Tibial artery (tissue), 4 donors: ENCODE measurements around the gene SCAF4.
"Not testable (repeated sequence)": the region's sequence is repeated elsewhere in the genome, so short reads cannot be mapped to it uniquely, and the experiment has no call there.

ENCODE experiments used
- DNase-seq, 2 donors: peaks; one replicate each; pipeline ENCODE4 v3.0.0-alpha.2; 2019
- H3K27ac ChIP-seq, 2 donors: fragments of 200-600 bp; sonication (generic) in 1 of 2; 1 replicate in 1 of 2; 2 replicates in 1 of 2; pipeline ENCODE4 v1.5.1; 2018 to 2019; ENCODE audit warnings: mild to moderate bottlenecking in 1 of 2
- H3K27me3 ChIP-seq, 2 donors: fragments of 200-600 bp; sonication (generic) in 1 of 2; one replicate each; pipeline versions ENCODE4 v1.5.1 to v1.6.0; 2016 to 2019
- H3K36me3 ChIP-seq, 3 donors: fragments of 200-600 bp; sonication (generic) in 2 of 3; one replicate each; pipeline ENCODE4 v1.5.1; 2016 to 2019; ENCODE audit warnings: mild to moderate bottlenecking in 2 of 3
- H3K4me1 ChIP-seq, 4 donors: fragments of 200-600 bp; sonication (generic) in 2 of 4; 1 replicate in 3 of 4; 2 replicates in 1 of 4; pipeline ENCODE4 v1.5.1; 2016 to 2019
- H3K4me3 ChIP-seq, 2 donors: fragments of 200-600 bp; sonication (generic) in 1 of 2; 1 replicate in 1 of 2; 2 replicates in 1 of 2; pipeline ENCODE4 v1.5.1; 2018 to 2019; ENCODE audit warnings: mild to moderate bottlenecking in 2 of 2
- H3K9me3 ChIP-seq, 3 donors: fragments of 200-600 bp; sonication (generic) in 1 of 3; one replicate each; pipeline ENCODE4 v1.5.1; 2016 to 2019
- CTCF ChIP-seq, 2 experiments: fragments of 200-600 bp in 1 of 2; fragments of 450-650 bp in 1 of 2; IDR thresholded peaks; one replicate each; pipeline ENCODE4 v1.5.1; 2017 to 2019; ENCODE audit warnings: antibody characterized with exemption in 2 of 2, mild to moderate bottlenecking in 1 of 2, moderate library complexity in 1 of 2
- intact Hi-C: fragments of 100-400 bp; cut with DNase I; formaldehyde crosslinking; loops from one replicate; pipeline ENCODE4 v1.15.0; 2023; ENCODE audit warnings: low total_unique reads

Gene SCAF4

GRCh38 chr21:31658053-31658452 is 73.9 kb downstream of the SCAF4 start:
- H3K27ac ChIP-seq = no peak overlapping the region
- peaks cover 0 to 7% (median 0%) of the 10 kb centered on the region in 3 donors for H3K36me3 ChIP-seq
- no peak for TF ChIP-seq CTCF (IDR thresholded peaks at IDR 0.05)
- H3K4me3 ChIP-seq = no peak overlapping the region
- DNase-seq = no peak
- H3K9me3 ChIP-seq = no peaks in the 10 kb centered on the region
- H3K27me3 ChIP-seq = no peaks in the 10 kb centered on the region
- intact Hi-C loops = loop anchor here (2.0 kb wide), 1 partner anchor 73 kb away; no protein-coding TSS in a partner anchor
- H3K4me1 ChIP-seq = peaks cover 0 to 30% (median 22%) of the 10 kb centered on the region in 4 donors

GRCh38 chr21:31656199-31657095 is 75.5 kb downstream of the SCAF4 start:
- Histone ChIP-seq H3K36me3 (peaks cover 0 to 2% (median 0%) of the 10 kb centered on the region in 3 donors), H3K4me1 (peaks cover 0 to 14% (median 11%) of the 10 kb centered on the region in 4 donors), H3K4me3 (no peak overlapping the region), H3K27me3 (no peaks in the 10 kb centered on the region), H3K9me3 (no peaks in the 10 kb centered on the region), H3K27ac (no peak overlapping the region)
- intact Hi-C loops = no loop called here
- no peak for DNase-seq
- TF ChIP-seq CTCF (IDR thresholded peaks at IDR 0.05) = no peak

DNA sequence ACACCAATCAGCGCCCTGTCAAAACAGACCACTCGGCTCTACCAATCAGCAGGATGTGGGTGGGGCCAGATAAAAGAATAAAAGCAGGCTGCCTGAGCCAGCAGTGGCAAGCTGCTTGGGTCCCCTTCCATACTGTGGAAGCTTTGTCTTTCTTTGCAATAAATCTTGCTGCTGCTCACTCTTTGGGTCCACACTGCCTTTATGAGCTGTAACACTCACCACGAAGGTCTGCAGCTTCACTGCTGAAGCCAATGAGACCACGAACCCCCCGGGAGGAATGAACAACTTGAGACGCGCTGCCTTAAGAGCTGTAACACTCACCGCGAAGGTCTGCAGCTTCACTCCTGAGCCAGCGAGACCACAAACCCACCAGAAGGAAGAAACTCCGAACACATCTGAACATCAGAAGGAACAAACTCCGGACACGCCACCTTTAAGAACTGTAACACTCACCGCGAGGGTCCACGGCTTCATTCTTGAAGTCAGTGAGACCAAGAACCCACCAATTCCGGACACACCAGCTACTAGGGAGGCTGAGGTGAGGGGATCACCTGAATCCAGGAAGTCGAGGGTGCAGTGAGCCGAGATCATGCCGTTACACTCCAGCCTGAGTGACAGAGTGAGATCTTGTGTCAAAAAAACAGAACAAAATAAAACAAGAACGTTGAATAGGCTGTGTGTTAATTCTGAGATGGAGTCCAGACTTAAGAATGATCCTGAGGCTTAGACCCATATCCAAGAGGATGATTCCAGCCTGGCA is 76.9 kb downstream of the SCAF4 start:
- H3K27ac ChIP-seq, H3K4me3 ChIP-seq, H3K4me1 ChIP-seq, H3K9me3 ChIP-seq, H3K27me3 ChIP-seq, H3K36me3 ChIP-seq, DNase-seq, intact Hi-C loops: not testable (repeated sequence)

GRCh38 chr21:31654340-31654739 is 77.6 kb downstream of the SCAF4 start:
- Histone ChIP-seq H3K4me3 (no peak overlapping the region), H3K27me3 (no peaks in the 10 kb centered on the region), H3K36me3 (no peaks in the 10 kb centered on the region), H3K4me1 (peaks cover 0 to 8% (median 3%) of the 10 kb centered on the region in 4 donors), H3K27ac (no peak overlapping the region), H3K9me3 (no peaks in the 10 kb centered on the region)
- intact Hi-C loops = no loop called here
- no peak for DNase-seq
- TF ChIP-seq CTCF (IDR thresholded peaks at IDR 0.05) = no peak

- DNase-seq, H3K9me3 ChIP-seq, H3K4me3 ChIP-seq, H3K27me3 ChIP-seq, intact Hi-C loops, H3K4me1 ChIP-seq, H3K27ac ChIP-seq, H3K36me3 ChIP-seq: not testable (repeated sequence)
These were observed 80.4 kb downstream of the SCAF4 start for GRCh38 chr21:31651491-31651890.

DNA sequence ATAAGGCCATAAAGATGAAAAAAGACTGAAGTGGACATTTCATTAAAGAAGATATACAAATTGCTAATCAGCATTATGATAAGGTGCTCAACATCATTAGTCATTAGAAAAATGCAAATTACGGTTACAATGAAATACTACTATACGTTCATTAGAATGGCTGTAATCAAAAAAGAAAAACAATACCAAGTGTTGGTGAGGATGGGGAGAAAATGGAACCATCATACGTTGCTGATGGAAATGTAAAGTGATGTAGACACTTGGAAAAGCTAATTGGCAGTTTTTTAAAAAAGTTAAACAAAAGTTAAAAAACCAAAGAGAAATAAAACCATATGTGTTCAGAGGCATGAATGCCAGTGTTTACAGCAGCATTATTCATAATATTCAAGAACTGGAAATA is 81.0 kb downstream of the SCAF4 start:
- no peak for TF ChIP-seq CTCF (IDR thresholded peaks at IDR 0.05)
- no peaks in the 10 kb centered on the region for H3K9me3 ChIP-seq
- no peak overlapping the region for H3K27ac ChIP-seq
- intact Hi-C loops = no loop called here
- no peaks in the 10 kb centered on the region for H3K36me3 ChIP-seq
- no peak overlapping the region for H3K4me3 ChIP-seq
- no peaks in the 10 kb centered on the region for H3K27me3 ChIP-seq
- H3K4me1 ChIP-seq = no peaks in the 10 kb centered on the region
- DNase-seq = no peak
